H1 (cell line): Measurements from ENCODE around the gene CEBPG. TPM values are rescaled to one million over a fixed set of nuclear protein-coding genes. Genes with fewer than 3 reads are reported as not detected.

ENCODE experiments used
- CTCF ChIA-PET: fragments of 300-600 bp; sonication (Branson Sonifier 250); formaldehyde crosslinking; loops from one replicate; lab custom pipeline; 2021; ENCODE audit not compliant: partially characterized antibody; lab: Charles Lee
- POLR2A ChIA-PET: fragments of 300-600 bp; sonication (Branson Sonifier 250); formaldehyde crosslinking; loops from one replicate; lab custom pipeline; 2021; ENCODE audit warnings: inconsistent platforms; ENCODE audit not compliant: partially characterized antibody; lab: Charles Lee
- DNase-seq, 2 experiments: peaks; one replicate each; pipeline versions ENCODE4 v3.0.0 to v3.0.0-alpha.2; 2010 to 2022; ENCODE audit warnings: low spot score in 2 of 2, low read depth in 1 of 2, mixed read lengths in 1 of 2
- FAIRE-seq: peaks from 2 replicates; lab custom pipeline; 2011; peaks lifted over from hg19 to GRCh38; lab: Jason Lieb, UNC
- H2AFZ ChIP-seq: 2 replicates; pipeline ENCODE4 v1.8.1; 2012; ENCODE audit warnings: low read length, inconsistent platforms
- H2AK5ac ChIP-seq: 2 replicates; pipeline ENCODE4 v1.6.1; 2013; ENCODE audit warnings: low read depth, low read length
- H2BK120ac ChIP-seq: replicated peaks from 2 replicates; pipeline ENCODE3; 2013; ENCODE audit warnings: low read depth, low read length, inconsistent platforms
- H2BK12ac ChIP-seq: 2 replicates; pipeline ENCODE4 v1.6.1; 2013; ENCODE audit warnings: low read depth, low read length
- H2BK15ac ChIP-seq: 2 replicates; pipeline ENCODE4 v1.6.1; 2013; ENCODE audit warnings: low read length
- H2BK20ac ChIP-seq: 2 replicates; pipeline ENCODE4 v1.6.1; 2013; ENCODE audit warnings: low read length
- H2BK5ac ChIP-seq: 2 replicates; pipeline ENCODE4 v1.6.1; 2013; ENCODE audit warnings: low read depth, low read length
- H3K14ac ChIP-seq: 2 replicates; pipeline ENCODE4 v1.6.1; 2013; ENCODE audit warnings: inconsistent platforms; ENCODE audit not compliant: insufficient read length
- H3K18ac ChIP-seq: 2 replicates; pipeline ENCODE4 v1.6.1; 2013; ENCODE audit warnings: low read length; ENCODE audit errors: extremely low read depth
- H3K23ac ChIP-seq: 2 replicates; pipeline ENCODE4 v1.6.1; 2013; ENCODE audit warnings: inconsistent platforms; ENCODE audit not compliant: insufficient read length
- H3K23me2 ChIP-seq: 2 replicates; pipeline ENCODE4 v1.6.1; 2013; ENCODE audit warnings: low read depth, low read length
- H3K27ac ChIP-seq: 2 replicates; pipeline ENCODE4 v1.6.1; 2011; ENCODE audit warnings: low read depth, low read length, inconsistent platforms
- H3K27me3 ChIP-seq, 4 experiments: replicated peaks in 1 of 4; 1 replicate in 1 of 4; 2 replicates in 3 of 4; pipeline versions ENCODE4 v1.6.1 to v1.8.1; 2011 to 2013; ENCODE audit warnings: low read length in 3 of 4, mild to moderate bottlenecking in 3 of 4, inconsistent platforms in 2 of 4, mixed read lengths in 2 of 4, moderate library complexity in 1 of 4; ENCODE audit not compliant: control insufficient read depth in 3 of 4, insufficient read depth in 3 of 4; ENCODE audit errors: extremely low read depth in 1 of 4
- H3K36me3 ChIP-seq, 4 experiments: 2 replicates each; pipeline versions ENCODE4 v1.6.1 to v1.8.1; 2011 to 2013; ENCODE audit warnings: mild to moderate bottlenecking in 4 of 4, low read length in 3 of 4, moderate library complexity in 2 of 4, control low read depth in 1 of 4, inconsistent platforms in 1 of 4; ENCODE audit not compliant: insufficient read depth in 4 of 4, control insufficient read depth in 2 of 4
- H3K4ac ChIP-seq: replicated peaks from 2 replicates; pipeline ENCODE3; 2013; ENCODE audit warnings: low read length, low read depth, mixed read lengths, inconsistent platforms; ENCODE audit not compliant: insufficient read length
- H3K4me1 ChIP-seq, 4 experiments: replicated peaks in 1 of 4; 1 replicate in 1 of 4; 2 replicates in 3 of 4; pipeline versions ENCODE4 v1.6.1 to v1.8.1; 2011 to 2013; ENCODE audit warnings: low read length in 3 of 4, inconsistent platforms in 2 of 4, mixed read lengths in 1 of 4; ENCODE audit not compliant: insufficient read depth in 4 of 4, control insufficient read depth in 3 of 4
- H3K4me2 ChIP-seq, 2 experiments: 2 replicates each; pipeline versions ENCODE4 v1.6.1 to v1.8.1; 2011 to 2013; ENCODE audit warnings: low read depth in 2 of 2, low read length in 2 of 2, control low read depth in 1 of 2, inconsistent platforms in 1 of 2, mild to moderate bottlenecking in 1 of 2; ENCODE audit not compliant: insufficient read depth in 1 of 2
- H3K4me3 ChIP-seq, 4 experiments: fragments of 200-600, 300-600 bp in 1 of 4; sonication (generic), shearing (Covaris generic), sonication (Bioruptor Twin) in 1 of 4; 2 replicates each; pipeline versions ENCODE4 v1.5.1 to v1.8.1; 2011 to 2016; ENCODE audit warnings: low read length in 4 of 4, low read depth in 3 of 4, control low read depth in 2 of 4, inconsistent platforms in 2 of 4, mild to moderate bottlenecking in 2 of 4, mixed read lengths in 1 of 4, moderate library complexity in 1 of 4; ENCODE audit not compliant: insufficient read depth in 2 of 4; ENCODE audit errors: extremely low read depth in 1 of 4
- H3K56ac ChIP-seq: replicated peaks from 2 replicates; pipeline ENCODE3; 2013; ENCODE audit warnings: low read depth, mild to moderate bottlenecking, mixed read lengths, low read length, inconsistent platforms; ENCODE audit not compliant: insufficient read length
- H3K79me1 ChIP-seq: 2 replicates; pipeline ENCODE4 v1.6.1; 2013; ENCODE audit warnings: low read depth, low read length, control low read depth
- H3K79me2 ChIP-seq, 2 experiments: 2 replicates each; pipeline versions ENCODE4 v1.6.1 to v1.8.1; 2012 to 2013; ENCODE audit warnings: low read length in 2 of 2, mild to moderate bottlenecking in 2 of 2, inconsistent platforms in 1 of 2; ENCODE audit not compliant: insufficient read depth in 2 of 2, control insufficient read depth in 1 of 2
- H3K9ac ChIP-seq, 4 experiments: replicated peaks in 1 of 4; 1 replicate in 1 of 4; 2 replicates in 3 of 4; pipeline versions ENCODE4 v1.6.1 to v1.8.1; 2011 to 2013; ENCODE audit warnings: low read depth in 3 of 4, low read length in 3 of 4, control low read depth in 2 of 4, mild to moderate bottlenecking in 2 of 4, moderate library complexity in 2 of 4, inconsistent platforms in 1 of 4; ENCODE audit errors: extremely low read depth in 1 of 4
- H3K9me3 ChIP-seq, 2 experiments: 2 replicates each; pipeline versions ENCODE4 v1.6.1 to v1.8.1; 2012 to 2013; ENCODE audit warnings: mild to moderate bottlenecking in 2 of 2, moderate library complexity in 2 of 2, control low read depth in 1 of 2, inconsistent platforms in 1 of 2, low read depth in 1 of 2, low read length in 1 of 2, mixed read lengths in 1 of 2; ENCODE audit not compliant: insufficient read depth in 2 of 2
- H4K20me1 ChIP-seq, 2 experiments: replicated peaks in 1 of 2; 2 replicates each; pipeline versions ENCODE3 to v1.8.1; 2011 to 2013; ENCODE audit warnings: inconsistent platforms in 2 of 2, low read length in 2 of 2, mild to moderate bottlenecking in 1 of 2; ENCODE audit not compliant: insufficient read depth in 2 of 2, control insufficient read depth in 1 of 2
- H4K5ac ChIP-seq: 2 replicates; pipeline ENCODE4 v1.6.1; 2013; ENCODE audit warnings: low read length, low read depth, mixed read lengths, inconsistent platforms; ENCODE audit not compliant: insufficient read length
- H4K8ac ChIP-seq: 2 replicates; pipeline ENCODE4 v1.8.0; 2013; ENCODE audit warnings: mild to moderate bottlenecking, moderate library complexity, low read length, inconsistent platforms; ENCODE audit not compliant: insufficient read depth; ENCODE audit errors: extremely low read depth
- H4K91ac ChIP-seq: replicated peaks from 2 replicates; pipeline ENCODE3; 2013; ENCODE audit warnings: low read length, mixed read lengths, inconsistent platforms; ENCODE audit not compliant: insufficient read length
- CEBPB ChIP-seq: IDR thresholded peaks from 2 replicates; pipeline ENCODE4 v1.6.1; 2012; ENCODE audit warnings: low read depth, low read length
- EP300 ChIP-seq, 2 experiments: IDR thresholded peaks; 1 replicate in 1 of 2; 2 replicates in 1 of 2; pipeline ENCODE4 v1.6.1; 2011 to 2012; ENCODE audit warnings: low read depth in 2 of 2, low read length in 2 of 2, mild to moderate bottlenecking in 2 of 2, borderline replicate concordance in 1 of 2, inconsistent platforms in 1 of 2, moderate library complexity in 1 of 2
- whole genome bisulfite sequencing, 2 experiments: shearing (Covaris generic) in 1 of 2; methylation state at CpG; one replicate each; pipeline versions ENCODE4 v1.1.6 to v1.1.7; 2013 to 2015; ENCODE audit warnings: low lambda C conversion rate in 2 of 2, mixed read lengths in 2 of 2, inconsistent platforms in 1 of 2, low coverage in 1 of 2, missing lambda C conversion rate in 1 of 2; ENCODE audit not compliant: insufficient replicate concordance in 2 of 2, insufficient coverage in 1 of 2, insufficient read length in 1 of 2; ENCODE audit errors: extremely low coverage in 1 of 2, missing lambda C conversion rate in 1 of 2; 5-methylcytosine and 5-hydroxymethylcytosine counted together
- polyA plus RNA-seq, 7 experiments: library from polyadenylated mRNA; depleted of rRNA in 3 of 7; stranded (reverse) in 5 of 7; unstranded in 2 of 7; fragments of >200 nt in 5 of 7; fragments of 200-250 nt in 2 of 7; gene quantifications; 1 replicate in 5 of 7; 2 replicates in 1 of 7; 4 replicates in 1 of 7; pipeline versions ENCODE4 v1.2.1 to v1.2.3, GENCODE V29; 2011 to 2013; ENCODE audit warnings: missing spikeins in 2 of 7, mixed read lengths in 2 of 7
- total RNA-seq: library from RNA; stranded (reverse); fragmentation: NEBNext Ultra II Directional; extraction: Animal tissue kit (Norgen Biotek cat#: 25700); gene quantifications from 2 replicates; pipeline ENCODE4 v1.2.1, GENCODE V29; 2021

The CEBPG gene
- total and polyA plus RNA-seq, 2 of the 8 experiments (the other 6 are each of a cell fraction or from before 2014, with no cell fraction given): 12.3 to 35.4 TPM

DNA sequence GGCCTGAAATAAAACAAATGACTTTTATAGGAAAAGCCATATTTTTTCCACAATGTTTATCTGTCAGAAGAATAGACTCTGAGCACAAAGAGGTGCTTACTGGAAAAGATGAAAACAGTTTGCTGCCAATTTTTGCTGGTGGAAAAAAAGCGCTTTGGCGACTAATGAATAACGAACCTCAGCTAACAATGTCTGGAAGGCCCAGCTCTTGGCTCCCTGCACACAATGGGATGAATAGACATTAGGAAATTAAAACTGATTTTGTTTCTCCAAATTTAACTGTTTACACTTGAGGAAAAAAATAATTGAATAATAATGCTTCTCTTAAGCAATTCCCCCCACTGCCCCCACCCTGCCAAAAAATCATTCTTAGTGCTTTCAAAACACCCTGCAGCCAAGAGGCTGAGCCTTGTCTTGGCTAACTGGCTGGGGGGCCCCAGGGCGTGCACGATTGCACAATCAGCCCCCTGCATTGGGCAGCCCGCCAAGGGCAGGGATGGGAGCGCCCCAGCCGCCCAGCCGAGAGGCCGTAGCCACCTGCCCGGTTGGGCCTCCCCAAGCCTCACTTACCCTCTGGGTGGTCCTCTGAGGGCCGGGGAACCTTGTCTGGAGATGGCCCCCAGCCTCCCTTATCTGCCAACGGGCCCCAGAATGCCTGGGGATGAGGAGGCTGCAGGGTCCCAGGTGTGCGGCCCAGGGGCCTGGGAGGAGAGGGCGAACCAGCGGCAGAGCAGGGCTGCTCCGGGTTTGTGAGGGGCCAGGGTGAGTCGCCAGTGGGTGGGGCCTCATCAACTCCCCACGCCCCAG, 16.8 kb downstream of the CEBPG start:
- CTCF ChIA-PET: interaction anchor here (1.0 to 24.5 kb wide), 4 partner anchors 9 to 149 kb away, joined by 3 to 426 read pairs (median 5); no protein-coding TSS in a partner anchor
- peaks cover 0 to 5% of the 10 kb centered on the region in 2 experiments; a peak in 1 of 4 replicates for H3K79me2 ChIP-seq
- POLR2A ChIA-PET: interaction anchor here (0.8 to 10.4 kb wide), 3 partner anchors 9 to 18 kb away, joined by 3 to 87 read pairs (median 7); partner anchors contain the start of gene CEBPG

More for the DNA sequence above, 16.8 kb downstream of the CEBPG start:
- Histone ChIP-seq H2BK5ac (no peak overlapping the region), H2BK20ac (no peak overlapping the region), H2AK5ac (no peak overlapping the region), H2BK12ac (no peak overlapping the region), H3K4me2 (no peak overlapping the region), H2AFZ (no peak overlapping the region), H4K20me1 (peaks cover 4 to 18% of the 10 kb centered on the region in 2 experiments), H3K36me3 (peaks cover 0 to 3% (median 0%) of the 10 kb centered on the region in 4 experiments; a peak in 1 of 8 replicates), H3K27ac (no peak overlapping the region), H3K18ac (no peak overlapping the region), H3K9me3 (no peaks in the 10 kb centered on the region), H3K14ac (no peak overlapping the region), H3K27me3 (no peaks in the 10 kb centered on the region), H3K4me1 (peaks cover 0 to 3% (median 1%) of the 10 kb centered on the region in 4 experiments; a peak in 2 of 7 replicates), H3K79me1 (peaks cover 7% of the 10 kb centered on the region; the same call in 1 of the 2 replicates), H4K8ac (peak overlapping the region; percentile 43; the same call in 1 of the 2 replicates), H3K9ac (no peak overlapping the region), H3K23ac (no peak overlapping the region), H4K91ac (no peak overlapping the region), H2BK120ac (no peak overlapping the region), H3K56ac (no peak overlapping the region), H3K4ac (no peak overlapping the region), H4K5ac (no peak overlapping the region), H3K23me2 (no peaks in the 10 kb centered on the region), H3K4me3 (no peak overlapping the region), H2BK15ac (no peak overlapping the region)
- DNase-seq: no peak
- WGBS, 2 experiments: 91% methylated on average over 18 of the region's 19 CpGs; no CpG with 5 or more reads in 1 of the 2 experiments
- no peak for TF ChIP-seq EP300 (IDR thresholded peaks at IDR 0.05; ENCODE audit: borderline replicate concordance in 1 of 2, low read depth in 2 of 2, low read length in 2 of 2)
- TF ChIP-seq CEBPB: peak; percentile 47; the same call in 1 of the 2 replicates
- FAIRE-seq: no peak
